Activated T-cell treated with anti-CD3 and anti-CD28 coated beads, Interleukin-2, amount 50 U/mL, for 72 hours (primary cell): Measurements from ENCODE around the gene ZNF79. TPM values are rescaled to one million over a fixed set of nuclear protein-coding genes. Genes with fewer than 3 reads are reported as not detected.

ENCODE experiments used
- ATAC-seq, 2 donors: fragments of 150-1000 bp; cut with Tn5 transposase; replicated peaks in 1 of 2; 2 replicates each; pipeline ENCODE4 v1.10.0; 2021; ENCODE audit warnings: moderate library complexity in 2 of 2, mild to moderate bottlenecking in 1 of 2
- DNase-seq, 2 donors: peaks; one replicate each; pipeline ENCODE4 v3.0.0; 2021 to 2022; ENCODE audit warnings: mixed read lengths in 1 of 2
- H3K27ac Mint-ChIP-seq: one replicate; pipeline ENCODE4 v1.8.0; 2022; ENCODE audit warnings: mild to moderate bottlenecking, moderate library complexity, mixed read lengths
- H3K27me3 Mint-ChIP-seq: one replicate; pipeline ENCODE4 v1.8.0; 2022; ENCODE audit warnings: low read depth, mixed read lengths
- H3K36me3 Mint-ChIP-seq, 2 donors: one replicate each; pipeline ENCODE4 v1.8.0; 2022; ENCODE audit warnings: mixed read lengths in 2 of 2, mild to moderate bottlenecking in 1 of 2; ENCODE audit not compliant: insufficient read depth in 2 of 2
- H3K4me1 Mint-ChIP-seq: one replicate; pipeline ENCODE4 v1.8.0; 2022; ENCODE audit warnings: low read depth, mixed read lengths
- H3K4me3 Mint-ChIP-seq, 2 donors: one replicate each; pipeline ENCODE4 v1.8.0; 2022; ENCODE audit warnings: mild to moderate bottlenecking in 2 of 2, mixed read lengths in 2 of 2, moderate library complexity in 2 of 2
- H3K9me3 Mint-ChIP-seq, 2 donors: one replicate each; pipeline ENCODE4 v1.8.0; 2022; ENCODE audit warnings: mixed read lengths in 2 of 2
- total RNA-seq, 2 donors: library from RNA; stranded (reverse); gene quantifications; one replicate each; pipeline ENCODE4 v1.2.3, GENCODE V29; 2022

Gene ZNF79
- 10 to 100 TPM; 10.4 to 16.1 TPM for total RNA-seq

DNA sequence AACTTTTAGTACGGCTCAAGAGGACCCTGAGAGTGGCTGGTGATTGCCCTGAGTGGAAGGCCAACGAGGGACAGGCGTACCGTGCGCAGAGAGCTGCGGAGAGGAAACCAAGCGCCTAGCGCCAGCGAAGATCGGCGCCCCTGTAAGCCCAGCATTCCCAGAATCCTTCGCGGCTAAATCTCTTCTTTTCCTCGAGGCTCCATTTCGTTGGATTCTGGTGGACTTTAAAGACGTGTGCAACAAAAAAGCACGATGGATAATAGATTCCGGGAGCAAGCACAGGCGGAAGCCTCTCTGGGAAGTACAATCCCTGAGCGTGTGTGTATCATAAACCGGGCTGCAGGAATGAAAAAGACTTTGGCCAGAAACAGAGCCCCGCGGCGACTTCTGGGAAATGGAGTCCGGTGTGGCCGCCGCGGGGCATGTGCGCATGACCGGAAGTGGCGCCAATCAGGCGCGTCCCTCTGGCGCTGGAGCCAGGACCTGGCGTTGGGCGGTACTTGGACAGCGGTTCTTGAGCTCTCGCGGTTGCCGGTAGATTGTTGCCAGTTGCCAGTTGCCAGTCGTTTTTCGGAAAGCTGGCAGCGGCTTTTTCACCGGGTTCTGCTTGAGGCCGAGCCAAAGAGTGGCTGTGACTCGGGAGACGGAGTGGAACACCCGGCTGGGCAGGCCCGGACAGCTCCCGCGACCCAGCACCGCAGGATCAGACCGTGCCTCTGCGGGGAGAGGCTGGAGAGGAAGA lies at the start of gene ZNF79:
TSS of gene ZNF79 (plus strand) at position 449 of the 742 bp plus-strand sequence. CDS start 406 bp downstream, outside the sequence.
- Mint-ChIP-seq H3K36me3 (peaks cover 5 to 12% of the 10 kb centered on the region in 2 donors), H3K27me3 (no peaks in the 10 kb centered on the region), H3K4me3 (peak within 1 kb of the TSS; percentile 98 to 100), H3K4me1 (peaks cover 58% of the 10 kb centered on the region), H3K27ac (peak within 1 kb of the TSS; percentile 93), H3K9me3 (no peaks in the 10 kb centered on the region)
- DNase-seq (peak; percentile 94 to 95), ATAC-seq (peak; percentile 81 to 82)

DNA sequence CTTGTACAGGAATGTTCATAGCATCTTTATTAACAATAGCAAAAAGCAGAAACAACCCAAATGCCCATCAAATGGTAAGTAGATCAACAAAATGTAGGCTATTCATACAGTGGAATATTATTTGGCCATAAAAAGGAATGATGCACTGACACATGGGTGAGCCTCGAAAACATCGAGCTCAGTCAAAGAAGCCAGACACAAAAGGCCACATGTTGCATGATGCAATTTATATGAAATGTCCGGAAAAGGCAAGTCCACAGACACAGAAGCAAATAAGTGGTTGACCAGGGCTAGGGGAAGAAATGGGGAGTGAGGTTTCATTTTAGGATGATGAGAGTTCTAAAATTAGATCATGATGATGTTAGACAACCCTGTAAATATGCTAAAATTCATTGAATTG lies 43.7 kb upstream of the ZNF79 start:
- no peak overlapping the region for H3K27ac Mint-ChIP-seq
- H3K27me3 Mint-ChIP-seq = peaks cover 60% of the 10 kb centered on the region
- peaks cover under 1% of the 10 kb centered on the region for H3K4me1 Mint-ChIP-seq
- no peak for ATAC-seq
- DNase-seq = no peak
- H3K9me3 Mint-ChIP-seq = no peaks in the 10 kb centered on the region
- peaks cover 3 to 6% of the 10 kb centered on the region in 2 donors for H3K36me3 Mint-ChIP-seq
- no peak overlapping the region for H3K4me3 Mint-ChIP-seq

DNA sequence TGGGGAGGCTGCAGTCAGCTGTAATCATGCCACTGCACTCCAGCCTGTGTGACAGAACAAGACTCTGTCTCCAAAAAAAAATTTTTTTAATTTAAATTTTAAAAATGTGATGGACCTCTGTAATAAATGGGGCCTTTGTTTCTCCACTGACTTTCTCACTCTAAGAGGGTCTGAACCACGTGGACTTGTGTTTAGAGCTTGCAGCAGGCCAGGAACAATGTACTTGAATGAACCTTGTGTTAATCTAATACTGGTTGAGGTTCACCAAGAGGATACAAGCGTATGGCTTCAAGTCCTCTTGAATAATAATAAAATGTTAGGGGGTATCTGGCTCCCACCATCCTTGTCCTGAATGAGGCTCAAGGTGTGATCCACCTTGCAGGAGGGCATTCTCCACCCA lies 41.6 kb upstream of the ZNF79 start:
- Mint-ChIP-seq H3K4me3 (no peak overlapping the region), H3K27ac (no peak overlapping the region), H3K36me3 (peaks cover 3 to 6% of the 10 kb centered on the region in 2 donors), H3K9me3 (no peaks in the 10 kb centered on the region), H3K4me1 (peaks cover 14% of the 10 kb centered on the region), H3K27me3 (peaks cover 65% of the 10 kb centered on the region)
- DNase-seq (no peak), ATAC-seq (no peak)

DNA sequence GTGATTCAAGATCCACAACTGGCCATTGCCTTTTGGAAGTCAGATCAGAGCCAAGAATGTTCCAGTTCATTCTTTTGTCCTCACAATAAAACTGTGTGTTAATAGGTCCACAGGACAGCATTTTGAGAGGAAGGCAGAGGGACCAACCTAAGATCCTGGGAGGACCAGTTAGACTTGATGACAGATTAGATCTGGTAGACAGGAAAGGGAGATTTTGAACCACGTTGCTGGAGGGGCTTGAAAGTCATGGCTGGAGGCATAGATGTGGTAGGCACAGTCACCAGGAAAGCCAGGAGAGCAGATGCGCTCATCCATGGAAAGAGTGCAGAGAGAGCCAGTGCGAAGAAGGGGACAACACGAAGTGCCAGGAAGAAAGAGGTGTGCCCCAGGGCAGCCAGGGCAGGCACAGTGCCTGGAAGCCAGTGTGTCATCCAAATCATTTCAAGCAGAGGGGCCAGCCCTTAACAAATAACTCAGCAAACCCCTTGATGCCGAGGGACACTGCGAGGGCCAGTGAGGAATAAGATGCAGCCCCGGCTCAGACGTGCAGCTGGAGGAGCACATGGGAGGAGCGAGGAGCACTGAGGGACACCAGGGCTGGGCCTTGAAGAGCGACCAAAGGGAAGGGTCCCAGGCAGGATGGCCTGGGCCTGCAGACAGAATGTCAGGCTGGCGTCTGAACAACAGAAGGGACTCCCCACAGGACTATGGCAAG lies 40.0 kb upstream of the ZNF79 start:
- no peak for ATAC-seq

DNA sequence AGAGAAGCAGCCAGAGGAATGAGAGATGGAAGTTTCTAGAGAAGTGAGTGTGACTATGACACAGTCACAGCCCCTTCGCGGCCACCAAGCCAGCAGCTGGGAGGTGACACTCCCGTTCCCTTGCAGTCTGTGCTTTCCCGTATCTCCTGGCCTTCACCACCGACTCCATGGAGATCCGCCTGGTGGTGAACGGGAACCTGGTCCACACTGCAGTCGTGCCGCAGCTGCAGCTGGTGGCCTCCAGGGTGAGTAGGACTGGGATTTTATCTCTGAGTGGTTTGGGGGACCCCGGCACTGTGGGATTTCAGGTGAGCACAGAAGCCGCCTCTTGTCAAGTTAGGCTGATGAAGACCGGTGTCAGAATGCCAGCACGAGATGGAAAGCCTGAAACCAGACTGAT lies 39.3 kb upstream of the ZNF79 start:
- DNase-seq (no peak), ATAC-seq (no peak)
- Mint-ChIP-seq H3K36me3 (peaks cover 1 to 3% of the 10 kb centered on the region in 2 donors), H3K9me3 (no peaks in the 10 kb centered on the region), H3K4me3 (no peak overlapping the region), H3K27me3 (peaks cover 54% of the 10 kb centered on the region), H3K27ac (no peak overlapping the region), H3K4me1 (peaks cover 36% of the 10 kb centered on the region)

More for the DNA sequence above, 40.0 kb upstream of the ZNF79 start:
- Mint-ChIP-seq H3K4me1 (peaks cover 29% of the 10 kb centered on the region), H3K4me3 (no peak overlapping the region), H3K27ac (no peak overlapping the region), H3K9me3 (no peaks in the 10 kb centered on the region), H3K36me3 (peaks cover 3 to 6% of the 10 kb centered on the region in 2 donors), H3K27me3 (peaks cover 61% of the 10 kb centered on the region)
- DNase-seq = no peak

DNA sequence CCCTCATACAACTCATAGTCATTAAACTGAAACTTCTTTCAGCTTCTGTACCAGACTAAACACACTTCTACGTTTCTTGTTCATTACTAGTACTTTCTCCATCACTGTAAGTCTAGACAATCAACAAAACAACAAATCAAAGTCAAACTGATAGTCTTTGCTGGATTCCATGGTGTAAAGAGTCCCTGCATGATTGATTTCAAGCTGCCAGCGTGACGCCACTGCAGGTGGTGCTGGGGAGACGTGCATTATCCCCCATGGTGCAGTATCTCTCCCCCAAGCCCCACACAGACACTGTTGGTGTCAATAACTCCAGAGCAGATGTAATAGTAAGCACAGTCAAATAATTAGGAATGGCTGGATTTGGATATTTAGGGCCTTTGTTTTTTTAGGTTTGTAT lies 37.9 kb upstream of the ZNF79 start:
- Mint-ChIP-seq H3K27me3 (peaks cover 55% of the 10 kb centered on the region), H3K4me1 (peaks cover 47% of the 10 kb centered on the region), H3K27ac (no peak overlapping the region), H3K9me3 (no peaks in the 10 kb centered on the region), H3K36me3 (peaks cover 0 to 1% of the 10 kb centered on the region in 2 donors), H3K4me3 (no peak overlapping the region)
- ATAC-seq (no peak), DNase-seq (no peak)

DNA sequence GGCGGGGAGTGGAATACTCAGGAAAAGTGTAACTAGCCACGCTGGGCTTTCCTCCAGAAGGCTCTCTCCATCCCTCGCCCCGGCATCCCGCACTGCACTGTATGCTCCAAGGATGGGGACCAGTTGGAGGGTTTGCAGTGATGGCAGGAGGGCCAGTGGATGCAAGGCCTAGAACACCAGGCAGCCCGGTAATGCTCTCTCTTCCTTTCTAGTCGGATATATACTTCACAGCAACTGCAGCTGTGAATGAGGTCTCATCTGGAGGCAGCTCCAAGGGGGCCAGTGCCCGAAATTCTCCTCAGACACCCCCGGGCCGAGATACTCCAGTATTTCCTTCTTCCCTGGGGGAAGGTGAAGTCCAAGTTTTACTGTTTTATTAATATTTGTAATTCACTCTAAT lies 37.2 kb upstream of the ZNF79 start:
- H3K27ac Mint-ChIP-seq = no peak overlapping the region
- H3K27me3 Mint-ChIP-seq = peaks cover 60% of the 10 kb centered on the region
- H3K4me3 Mint-ChIP-seq = no peak overlapping the region
- DNase-seq = no peak
- peaks cover 47% of the 10 kb centered on the region for H3K4me1 Mint-ChIP-seq
- H3K9me3 Mint-ChIP-seq = no peaks in the 10 kb centered on the region
- no peak for ATAC-seq
- H3K36me3 Mint-ChIP-seq = no peaks in the 10 kb centered on the region

DNA sequence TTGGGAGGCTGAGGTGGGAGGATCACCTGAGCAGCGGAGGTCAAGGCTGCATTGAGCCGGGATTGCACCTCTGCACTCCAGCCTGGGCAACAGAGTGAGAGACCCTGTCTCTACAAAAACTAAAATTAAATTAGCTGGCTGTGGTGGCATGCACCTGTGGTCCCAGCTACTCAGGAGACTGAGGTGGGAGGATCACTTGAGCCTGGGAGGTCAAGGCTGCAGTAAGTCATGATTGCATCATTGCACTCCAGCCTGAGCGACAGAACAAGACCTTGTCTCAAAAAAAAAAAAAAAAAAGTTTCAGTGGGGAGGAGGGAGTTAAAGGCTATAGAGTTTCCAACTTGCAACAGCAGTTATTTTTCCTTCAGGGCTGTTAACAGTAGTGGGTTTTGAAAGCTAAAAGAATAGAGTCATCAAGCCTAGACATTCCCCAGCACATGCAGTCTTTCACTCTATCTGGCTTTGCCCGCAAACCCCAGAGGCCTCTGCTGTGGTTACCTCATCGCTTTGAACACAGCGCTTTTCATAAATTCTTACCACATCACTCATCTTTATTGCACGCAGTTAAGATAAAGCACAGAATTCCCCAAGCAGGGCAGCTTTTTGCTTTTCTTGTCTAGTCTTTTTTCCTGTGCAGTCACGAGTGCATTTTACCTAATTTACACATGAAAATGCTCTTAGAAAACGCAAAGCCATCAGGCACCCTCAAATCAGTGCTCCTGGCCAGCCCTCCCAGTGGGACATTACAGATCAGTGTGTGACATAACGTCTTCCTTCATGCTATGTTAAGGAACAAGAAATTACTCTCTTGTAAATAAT lies 35.9 kb upstream of the ZNF79 start:
- peak overlapping the region; percentile 64 to 84 for H3K4me3 Mint-ChIP-seq
- peaks cover 65% of the 10 kb centered on the region for H3K27me3 Mint-ChIP-seq
- H3K27ac Mint-ChIP-seq = peak overlapping the region; percentile 92
- H3K36me3 Mint-ChIP-seq = no peaks in the 10 kb centered on the region
- ATAC-seq (peak; percentile 97 to 99), DNase-seq (peak; percentile 87 to 90)
- peaks cover 47% of the 10 kb centered on the region for H3K4me1 Mint-ChIP-seq
- no peaks in the 10 kb centered on the region for H3K9me3 Mint-ChIP-seq

DNA sequence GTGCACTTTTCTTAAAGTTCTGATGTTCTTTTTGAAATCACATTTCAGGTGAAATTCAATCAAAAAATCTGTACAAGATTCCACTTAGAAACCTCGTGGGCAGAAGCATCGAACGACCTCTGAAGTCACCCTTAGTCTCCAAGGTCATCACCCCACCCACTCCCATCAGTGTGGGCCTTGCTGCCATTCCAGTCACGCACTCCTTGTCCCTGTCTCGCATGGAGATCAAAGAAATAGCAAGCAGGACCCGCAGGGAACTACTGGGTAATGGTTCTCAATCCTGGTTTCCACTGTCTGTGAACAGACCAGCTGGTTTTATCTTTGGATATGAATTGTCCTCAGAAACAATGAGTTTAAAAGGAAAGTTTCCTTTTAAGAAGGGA lies 35.3 kb upstream of the ZNF79 start:
- Mint-ChIP-seq H3K27me3 (peaks cover 65% of the 10 kb centered on the region), H3K27ac (peak overlapping the region; percentile 92), H3K4me3 (peak overlapping the region; percentile 64 to 84), H3K4me1 (peaks cover 47% of the 10 kb centered on the region), H3K36me3 (no peaks in the 10 kb centered on the region), H3K9me3 (no peaks in the 10 kb centered on the region)
- DNase-seq (peak in 1 of 2 donors; percentile 14), ATAC-seq (peak in 1 of 2 donors; percentile 19)

DNA sequence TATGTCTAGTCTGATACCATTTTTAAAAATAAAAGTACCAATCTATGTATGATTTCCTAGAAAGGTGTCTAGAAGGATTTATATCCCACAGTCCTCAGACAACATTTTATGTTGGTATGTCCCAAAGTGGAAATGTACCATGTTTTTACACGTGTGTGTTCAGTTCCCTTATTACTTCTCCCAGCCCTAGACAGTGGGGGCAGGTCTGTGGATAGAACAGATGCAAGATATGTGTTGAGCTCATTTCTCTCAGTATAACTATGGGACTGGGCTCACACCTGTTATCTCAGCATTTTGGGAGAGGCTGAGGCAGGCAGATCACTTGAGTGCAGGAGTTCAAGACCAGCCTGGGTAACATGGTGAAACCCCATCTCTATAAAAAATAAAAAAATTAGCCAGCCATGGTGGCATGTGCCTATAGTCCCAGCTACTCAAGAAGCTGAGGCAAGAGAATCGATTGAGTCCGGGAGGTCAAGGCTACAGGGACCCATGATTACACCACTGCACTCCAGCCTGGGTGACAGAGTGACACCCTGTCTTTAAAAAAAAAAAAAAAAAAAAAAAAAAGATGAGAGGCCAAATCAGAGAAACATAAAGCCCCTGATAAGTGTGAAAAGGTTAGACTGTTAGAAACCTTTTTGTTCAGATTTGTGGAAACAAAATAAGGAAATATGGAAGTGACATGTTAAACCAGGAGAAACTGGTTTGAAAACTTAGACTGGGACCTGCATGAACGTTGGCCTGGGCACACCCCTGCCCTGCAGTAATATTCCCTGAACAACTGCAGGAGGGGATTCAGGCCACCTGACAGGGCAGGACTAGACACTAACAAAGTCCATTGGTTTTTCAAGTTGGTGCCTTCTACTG lies 34.6 kb upstream of the ZNF79 start:
- no peaks in the 10 kb centered on the region for H3K9me3 Mint-ChIP-seq
- DNase-seq (no peak), ATAC-seq (no peak)
- no peak overlapping the region for H3K27ac Mint-ChIP-seq
- H3K4me3 Mint-ChIP-seq = peak overlapping the region; percentile 64 to 84
- H3K27me3 Mint-ChIP-seq = peaks cover 65% of the 10 kb centered on the region
- H3K4me1 Mint-ChIP-seq = peaks cover 47% of the 10 kb centered on the region
- no peaks in the 10 kb centered on the region for H3K36me3 Mint-ChIP-seq

DNA sequence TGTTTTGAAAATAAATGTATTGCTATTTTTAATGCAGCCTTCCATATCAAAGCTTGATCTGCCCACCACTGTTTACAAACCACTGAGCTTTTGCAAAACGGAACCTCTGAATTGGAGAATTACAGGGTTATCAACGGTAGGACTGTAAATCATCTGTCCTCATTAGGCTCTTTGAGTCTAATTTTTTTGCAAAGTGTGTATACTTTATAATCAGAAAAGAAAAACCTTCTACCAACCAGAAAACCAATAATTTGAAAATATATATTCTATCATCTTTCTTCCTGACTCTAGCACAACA lies 34.0 kb upstream of the ZNF79 start:
- Mint-ChIP-seq H3K9me3 (no peaks in the 10 kb centered on the region), H3K36me3 (no peaks in the 10 kb centered on the region), H3K4me1 (peaks cover 48% of the 10 kb centered on the region), H3K27ac (no peak overlapping the region), H3K27me3 (peaks cover 65% of the 10 kb centered on the region), H3K4me3 (peak overlapping the region in 1 of 2 donors; percentile 49)
- no peak for DNase-seq
- no peak for ATAC-seq

DNA sequence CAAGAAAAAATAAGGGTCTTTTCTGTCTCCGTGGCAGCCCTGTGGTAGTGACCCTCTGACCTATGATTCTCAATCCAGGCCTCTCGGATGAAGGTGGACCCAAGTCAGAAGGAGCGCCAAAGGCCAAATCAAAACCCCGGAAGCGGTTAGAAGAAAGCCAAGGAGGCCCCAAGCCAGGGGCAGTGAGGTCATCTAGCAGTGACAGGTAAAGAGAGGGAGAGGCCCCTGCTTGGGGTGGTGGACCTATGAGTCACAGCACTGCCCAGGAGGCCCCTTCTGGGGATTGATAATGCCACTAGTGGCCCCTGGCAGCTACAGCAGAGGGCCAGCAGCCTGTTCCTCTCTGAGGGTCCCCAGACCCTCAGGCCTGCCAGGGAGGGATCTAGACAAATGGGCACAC lies 33.6 kb upstream of the ZNF79 start:
- peaks cover 50% of the 10 kb centered on the region for H3K4me1 Mint-ChIP-seq
- H3K36me3 Mint-ChIP-seq = no peaks in the 10 kb centered on the region
- DNase-seq (peak; percentile 21 to 42), ATAC-seq (peak in 1 of 2 donors; percentile 19)
- H3K4me3 Mint-ChIP-seq = peak overlapping the region in 1 of 2 donors; percentile 49
- H3K27me3 Mint-ChIP-seq = peaks cover 65% of the 10 kb centered on the region
- no peaks in the 10 kb centered on the region for H3K9me3 Mint-ChIP-seq
- no peak overlapping the region for H3K27ac Mint-ChIP-seq
